Cardiac muscle cell (in vitro differentiated cells and primary cell): Measurements from ENCODE around the gene RHEX. TPM values are rescaled to one million over a fixed set of nuclear protein-coding genes. Genes with fewer than 3 reads are reported as not detected.

Experiments
- DNase-seq, 2 donors: peaks; one replicate each; pipeline versions ENCODE4 v3.0.0 to v3.0.0-alpha.2; 2010 to 2017; ENCODE audit warnings: low read depth in 1 of 2, low spot score in 1 of 2
- H3K27ac ChIP-seq: fragments of 200-600 bp; sonication (generic); 2 replicates; pipeline ENCODE4 v1.5.1; 2016
- H3K27me3 ChIP-seq: fragments of 200-600 bp; sonication (generic); 2 replicates; pipeline ENCODE4 v1.6.0; 2016; ENCODE audit warnings: control low read depth
- H3K36me3 ChIP-seq: fragments of 200-600 bp; sonication (generic); 2 replicates; pipeline ENCODE4 v1.5.1; 2016; ENCODE audit warnings: control low read depth
- H3K4me1 ChIP-seq: fragments of 200-600 bp; sonication (generic); 2 replicates; pipeline ENCODE4 v1.8.1; 2017; ENCODE audit warnings: low read depth, mild to moderate bottlenecking, mixed run types
- H3K4me3 ChIP-seq: fragments of 200-600 bp; sonication (generic); 2 replicates; pipeline ENCODE4 v1.5.1; 2016; ENCODE audit warnings: mild to moderate bottlenecking
- H3K9me3 ChIP-seq: fragments of 200-600 bp; sonication (generic); 2 replicates; pipeline ENCODE4 v1.5.1; 2017; ENCODE audit warnings: low read depth, mild to moderate bottlenecking, control low read depth
- polyA plus RNA-seq: library from polyadenylated mRNA; unstranded; fragments of >200 nt; fragmentation: Nextera tagmentation; extraction: Ambion mirVana; gene quantifications from 2 replicates; pipeline ENCODE4 v1.2.1, GENCODE V29; 2016
- total RNA-seq: library from RNA; depleted of rRNA; stranded (reverse); fragments of >200 nt; gene quantifications from 2 replicates; pipeline ENCODE4 v1.2.3, GENCODE V29; 2016
- TF ChIP-seq, protein P1 (sequence below): IDR thresholded peaks from 2 replicates; pipeline ENCODE4 v1.5.1; 2012; ENCODE audit warnings: low read depth, mild to moderate bottlenecking, low read length

The RHEX gene
- total and polyA plus RNA-seq, 2 experiments from 2014 or later, result 7.3 to 16.2 TPM

DNA sequence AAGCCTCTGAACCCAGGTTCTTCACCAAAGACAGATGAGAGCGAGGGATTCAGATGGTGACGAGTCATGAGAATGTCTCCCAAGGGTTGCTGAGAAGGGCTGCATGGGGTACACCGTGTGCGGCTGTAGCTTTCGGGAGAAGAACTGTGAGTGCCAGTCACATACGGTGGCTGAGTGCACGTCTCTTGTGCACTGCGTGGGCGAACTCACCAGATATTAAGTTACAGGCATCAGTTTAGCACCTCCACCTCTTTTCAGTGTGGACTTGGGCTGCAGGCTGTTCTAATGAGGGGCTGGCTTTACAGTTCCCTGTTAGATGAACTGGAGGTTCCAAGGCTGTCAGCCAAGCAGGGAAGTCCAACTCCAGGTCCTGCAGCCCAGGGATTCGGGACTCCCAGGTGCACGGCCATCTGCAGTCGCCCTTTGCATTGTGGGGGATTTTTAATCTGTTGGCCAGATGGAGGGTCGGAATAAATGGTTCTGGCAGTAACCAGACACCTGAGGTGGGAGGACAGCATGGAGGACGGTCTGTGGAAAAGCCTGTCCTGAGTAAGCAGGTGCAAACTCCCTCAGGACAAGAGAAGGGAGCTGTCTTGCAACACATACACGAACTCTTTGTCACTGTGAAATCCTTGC lies 90.7 kb downstream of the RHEX start:
- H3K4me1 ChIP-seq, result no peaks in the 10 kb centered on the region
- DNase-seq, result no peak
- H3K4me3 ChIP-seq, result no peak overlapping the region
- H3K27ac ChIP-seq, result no peak overlapping the region
- TF ChIP-seq, protein P1, sequence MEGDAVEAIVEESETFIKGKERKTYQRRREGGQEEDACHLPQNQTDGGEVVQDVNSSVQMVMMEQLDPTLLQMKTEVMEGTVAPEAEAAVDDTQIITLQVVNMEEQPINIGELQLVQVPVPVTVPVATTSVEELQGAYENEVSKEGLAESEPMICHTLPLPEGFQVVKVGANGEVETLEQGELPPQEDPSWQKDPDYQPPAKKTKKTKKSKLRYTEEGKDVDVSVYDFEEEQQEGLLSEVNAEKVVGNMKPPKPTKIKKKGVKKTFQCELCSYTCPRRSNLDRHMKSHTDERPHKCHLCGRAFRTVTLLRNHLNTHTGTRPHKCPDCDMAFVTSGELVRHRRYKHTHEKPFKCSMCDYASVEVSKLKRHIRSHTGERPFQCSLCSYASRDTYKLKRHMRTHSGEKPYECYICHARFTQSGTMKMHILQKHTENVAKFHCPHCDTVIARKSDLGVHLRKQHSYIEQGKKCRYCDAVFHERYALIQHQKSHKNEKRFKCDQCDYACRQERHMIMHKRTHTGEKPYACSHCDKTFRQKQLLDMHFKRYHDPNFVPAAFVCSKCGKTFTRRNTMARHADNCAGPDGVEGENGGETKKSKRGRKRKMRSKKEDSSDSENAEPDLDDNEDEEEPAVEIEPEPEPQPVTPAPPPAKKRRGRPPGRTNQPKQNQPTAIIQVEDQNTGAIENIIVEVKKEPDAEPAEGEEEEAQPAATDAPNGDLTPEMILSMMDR, result no peak
- H3K36me3 ChIP-seq, result no peaks in the 10 kb centered on the region
- no peaks in the 10 kb centered on the region for H3K27me3 ChIP-seq
- no peaks in the 10 kb centered on the region for H3K9me3 ChIP-seq

DNA sequence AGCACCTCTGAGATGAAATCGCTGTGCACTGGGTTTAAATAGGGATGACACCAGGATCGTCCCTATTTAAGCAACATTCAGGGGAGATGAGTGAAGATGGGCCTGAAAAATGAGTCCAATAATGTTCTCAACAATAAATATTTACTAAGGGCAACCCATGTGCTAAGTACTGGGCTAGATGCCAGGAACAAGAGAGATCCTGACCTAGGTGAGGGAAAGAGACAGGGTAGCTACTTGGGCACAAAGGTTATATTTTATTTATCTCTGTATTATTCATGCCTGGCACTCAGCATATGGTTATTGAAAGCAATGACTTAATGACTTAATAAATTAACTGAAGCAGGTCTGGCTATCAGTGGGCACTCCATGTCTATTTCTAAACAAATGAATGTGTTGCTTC lies 91.6 kb downstream of the RHEX start:
- no peak for DNase-seq
- no peak overlapping the region for H3K4me3 ChIP-seq
- no peaks in the 10 kb centered on the region for H3K36me3 ChIP-seq
- TF ChIP-seq, protein P1, result no peak
- no peaks in the 10 kb centered on the region for H3K27me3 ChIP-seq
- no peaks in the 10 kb centered on the region for H3K9me3 ChIP-seq
- no peaks in the 10 kb centered on the region for H3K4me1 ChIP-seq
- no peak overlapping the region for H3K27ac ChIP-seq

DNA sequence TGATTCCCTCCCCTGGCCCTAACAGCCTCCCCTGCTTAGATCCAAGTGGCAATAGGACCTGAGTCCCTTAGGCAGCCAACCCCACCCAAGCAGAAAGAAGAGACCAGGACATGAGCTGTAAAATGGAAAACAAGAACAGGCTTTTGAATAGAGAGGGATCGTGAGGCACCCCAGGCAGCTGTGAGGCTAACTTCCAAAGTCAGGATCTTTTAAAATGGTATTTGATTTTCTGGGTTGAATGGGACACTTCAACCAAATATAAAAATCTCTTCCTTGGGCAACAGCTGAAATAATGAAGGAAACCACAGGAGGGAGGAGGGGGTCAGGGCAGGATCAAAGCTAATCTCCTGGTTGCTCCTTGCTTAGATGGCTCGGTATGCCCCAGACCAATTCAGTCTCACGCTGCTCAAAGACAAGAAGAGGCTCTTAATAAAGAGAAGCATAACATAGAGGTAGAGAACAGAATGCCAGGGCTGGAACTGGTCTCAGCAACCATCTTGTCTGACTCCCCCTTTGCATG lies 92.9 kb downstream of the RHEX start:
- TF ChIP-seq, protein P1, result no peak
- Histone ChIP-seq H3K36me3 (no peaks in the 10 kb centered on the region), H3K27ac (no peak overlapping the region), H3K4me1 (no peaks in the 10 kb centered on the region), H3K9me3 (no peaks in the 10 kb centered on the region), H3K4me3 (no peak overlapping the region), H3K27me3 (no peaks in the 10 kb centered on the region)
- no peak for DNase-seq

Other genes starting within 250 kb of the RHEX start
- gene SLC41A1, start 240.0 kb upstream of the RHEX start, total RNA-seq, result 29.4 and 52.1 TPM in 2 replicates
- gene SLC41A1, start 240.0 kb upstream of the RHEX start, polyA plus RNA-seq, result 43.5 and 44.5 TPM in 2 replicates
- not detected in 2 replicates for gene PM20D1, start 203.0 kb upstream of the RHEX start, total RNA-seq
- gene PM20D1, start 203.0 kb upstream of the RHEX start, polyA plus RNA-seq, result 0.18 and 0.57 TPM in 2 replicates
- 1.0 and 2.9 TPM in 2 replicates for gene SLC26A9, start 109.7 kb upstream of the RHEX start, total RNA-seq
- gene SLC26A9, start 109.7 kb upstream of the RHEX start, polyA plus RNA-seq, result 2.8 and 4.0 TPM in 2 replicates
- 1.2 and 2.1 TPM in 2 replicates for gene RAB7B, start 49.8 kb upstream of the RHEX start, total RNA-seq
- gene RAB7B, start 49.8 kb upstream of the RHEX start, polyA plus RNA-seq, result 2.2 and 4.9 TPM in 2 replicates
- gene CTSE, start 29.3 kb upstream of the RHEX start, total RNA-seq, result not detected in 2 replicates
- not detected in 2 replicates for gene CTSE, start 29.3 kb upstream of the RHEX start, polyA plus RNA-seq
- 0.07 and 2.3 TPM in 2 replicates for gene AVPR1B, start 64.2 kb downstream of the RHEX start, total RNA-seq
- gene AVPR1B, start 64.2 kb downstream of the RHEX start, polyA plus RNA-seq, result 0.10 TPM in 1 of 2 replicates, not detected in the other
- gene FAM72A, start 149.7 kb downstream of the RHEX start, total RNA-seq, result 2.8 and 9.6 TPM in 2 replicates
- 3.4 and 17.6 TPM in 2 replicates for gene FAM72A, start 149.7 kb downstream of the RHEX start, polyA plus RNA-seq
- 58.7 and 81.0 TPM in 2 replicates for gene SRGAP2, start 150.4 kb downstream of the RHEX start, total RNA-seq
- gene SRGAP2, start 150.4 kb downstream of the RHEX start, polyA plus RNA-seq, result 43.2 and 56.3 TPM in 2 replicates